ENCODE results near the gene PHYH.

The PHYH gene

GRCh38 chr10:13299437-13300287 is at the start of gene PHYH:
Gene PHYH, minus strand, starts transcription at chr10:13300064. Its CDS starts 22 bp downstream, at chr10:13300042.
- H3K4me1 ChIP-seq (ENCODE audit: control insufficient read depth, insufficient read depth, low read length) = peaks cover 11% of the 10 kb centered on the region
- H3K9me3 ChIP-seq (ENCODE audit: control insufficient read depth, low read length) = no peaks in the 10 kb centered on the region
- no peaks in the 10 kb centered on the region for H3K27me3 ChIP-seq (replicated peaks; ENCODE audit: control insufficient read depth, insufficient read depth, low read length)
- H3K4me3 ChIP-seq (ENCODE audit: low read length) = peak within 1 kb of the TSS; percentile 87
- H3K36me3 ChIP-seq (ENCODE audit: control insufficient read depth, insufficient read depth, low read length, severe bottlenecking) = peaks cover 3% of the 10 kb centered on the region
- DNase-seq (ENCODE audit: low read depth) = peak; percentile 97
- peak within 1 kb of the TSS; percentile 92 for H3K9ac ChIP-seq (ENCODE audit: low read length)

GRCh38 chr10:13348216-13349017 is 48.6 kb upstream of the PHYH start, which contains the start of gene SEPHS1:
Gene SEPHS1, minus strand, starts transcription at chr10:13348293. Its CDS starts 3,343 bp downstream, at chr10:13344950.
- H3K9me3 ChIP-seq (ENCODE audit: control insufficient read depth, low read length) = no peaks in the 10 kb centered on the region
- peaks cover 24% of the 10 kb centered on the region for H3K27me3 ChIP-seq (replicated peaks; ENCODE audit: control insufficient read depth, insufficient read depth, low read length)
- no peaks in the 10 kb centered on the region for H3K36me3 ChIP-seq (ENCODE audit: control insufficient read depth, insufficient read depth, low read length, severe bottlenecking)
- peak within 1 kb of the TSS; percentile 91 for H3K4me3 ChIP-seq (ENCODE audit: low read length)
- DNase-seq (ENCODE audit: low read depth) = peak; percentile 86
- peak within 1 kb of the TSS; percentile 90 for H3K9ac ChIP-seq (ENCODE audit: low read length)
- H3K4me1 ChIP-seq (ENCODE audit: control insufficient read depth, insufficient read depth, low read length) = peaks cover 32% of the 10 kb centered on the region

- peak; percentile 93 for DNase-seq (ENCODE audit: low read depth)
- peaks cover 16% of the 10 kb centered on the region for H3K27me3 ChIP-seq (replicated peaks; ENCODE audit: control insufficient read depth, insufficient read depth, low read length)
- peaks cover 32% of the 10 kb centered on the region for H3K4me1 ChIP-seq (ENCODE audit: control insufficient read depth, insufficient read depth, low read length)
- peak overlapping the region; percentile 90 for H3K4me3 ChIP-seq (ENCODE audit: low read length)
- peak overlapping the region; percentile 90 for H3K9ac ChIP-seq (ENCODE audit: low read length)
- no peaks in the 10 kb centered on the region for H3K36me3 ChIP-seq (ENCODE audit: control insufficient read depth, insufficient read depth, low read length, severe bottlenecking)
- no peaks in the 10 kb centered on the region for H3K9me3 ChIP-seq (ENCODE audit: control insufficient read depth, low read length)
Observed at GRCh38 chr10:13347500-13348156, 47.8 kb upstream of the PHYH start.

GRCh38 chr10:13347043-13347499 is 47.2 kb upstream of the PHYH start:
- Histone ChIP-seq H3K4me3 (ENCODE audit: low read length) (peak overlapping the region; percentile 90), H3K27me3 (replicated peaks; ENCODE audit: control insufficient read depth, insufficient read depth, low read length) (peaks cover 10% of the 10 kb centered on the region), H3K9me3 (ENCODE audit: control insufficient read depth, low read length) (no peaks in the 10 kb centered on the region), H3K4me1 (ENCODE audit: control insufficient read depth, insufficient read depth, low read length) (peaks cover 32% of the 10 kb centered on the region), H3K36me3 (ENCODE audit: control insufficient read depth, insufficient read depth, low read length, severe bottlenecking) (no peaks in the 10 kb centered on the region), H3K9ac (ENCODE audit: low read length) (peak overlapping the region; percentile 90)
- peak; percentile 74 for DNase-seq (ENCODE audit: low read depth)

- Histone ChIP-seq H3K4me1 (ENCODE audit: control insufficient read depth, insufficient read depth, low read length) (peaks cover 32% of the 10 kb centered on the region), H3K4me3 (ENCODE audit: low read length) (peak overlapping the region; percentile 90), H3K9me3 (ENCODE audit: control insufficient read depth, low read length) (no peaks in the 10 kb centered on the region), H3K27me3 (replicated peaks; ENCODE audit: control insufficient read depth, insufficient read depth, low read length) (peaks cover 4% of the 10 kb centered on the region), H3K9ac (ENCODE audit: low read length) (peak overlapping the region; percentile 90), H3K36me3 (ENCODE audit: control insufficient read depth, insufficient read depth, low read length, severe bottlenecking) (no peaks in the 10 kb centered on the region)
- DNase-seq (ENCODE audit: low read depth) = peak; percentile 72
Observed at GRCh38 chr10:13346283-13347042, 46.6 kb upstream of the PHYH start.

- no peaks in the 10 kb centered on the region for H3K9me3 ChIP-seq (ENCODE audit: control insufficient read depth, low read length)
- DNase-seq (ENCODE audit: low read depth) = no peak
- no peak overlapping the region for H3K4me3 ChIP-seq (ENCODE audit: low read length)
- no peak overlapping the region for H3K9ac ChIP-seq (ENCODE audit: low read length)
- H3K27me3 ChIP-seq (replicated peaks; ENCODE audit: control insufficient read depth, insufficient read depth, low read length) = no peaks in the 10 kb centered on the region
- H3K4me1 ChIP-seq (ENCODE audit: control insufficient read depth, insufficient read depth, low read length) = peaks cover 35% of the 10 kb centered on the region
- no peaks in the 10 kb centered on the region for H3K36me3 ChIP-seq (ENCODE audit: control insufficient read depth, insufficient read depth, low read length, severe bottlenecking)
Observed at GRCh38 chr10:13340626-13341376, 40.9 kb upstream of the PHYH start.

- peaks cover 2% of the 10 kb centered on the region for H3K36me3 ChIP-seq (ENCODE audit: control insufficient read depth, insufficient read depth, low read length, severe bottlenecking)
- H3K9ac ChIP-seq (ENCODE audit: low read length) = peak overlapping the region; percentile 26
- H3K9me3 ChIP-seq (ENCODE audit: control insufficient read depth, low read length) = no peaks in the 10 kb centered on the region
- no peak for DNase-seq (ENCODE audit: low read depth)
- no peaks in the 10 kb centered on the region for H3K27me3 ChIP-seq (replicated peaks; ENCODE audit: control insufficient read depth, insufficient read depth, low read length)
- peak overlapping the region; percentile 51 for H3K4me3 ChIP-seq (ENCODE audit: low read length)
- peaks cover 30% of the 10 kb centered on the region for H3K4me1 ChIP-seq (ENCODE audit: control insufficient read depth, insufficient read depth, low read length)
Observed at GRCh38 chr10:13340068-13340467, 40.2 kb upstream of the PHYH start.

GRCh38 chr10:13338390-13339110 is 38.7 kb upstream of the PHYH start:
- DNase-seq (ENCODE audit: low read depth) = peak; percentile 90
- Histone ChIP-seq H3K36me3 (ENCODE audit: control insufficient read depth, insufficient read depth, low read length, severe bottlenecking) (peaks cover 13% of the 10 kb centered on the region), H3K4me3 (ENCODE audit: low read length) (peak overlapping the region; percentile 73), H3K9me3 (ENCODE audit: control insufficient read depth, low read length) (no peaks in the 10 kb centered on the region), H3K27me3 (replicated peaks; ENCODE audit: control insufficient read depth, insufficient read depth, low read length) (no peaks in the 10 kb centered on the region), H3K4me1 (ENCODE audit: control insufficient read depth, insufficient read depth, low read length) (peaks cover 30% of the 10 kb centered on the region), H3K9ac (ENCODE audit: low read length) (peak overlapping the region; percentile 43)

GRCh38 chr10:13337827-13338196 is 37.9 kb upstream of the PHYH start:
- DNase-seq (ENCODE audit: low read depth) = no peak
- Histone ChIP-seq H3K9me3 (ENCODE audit: control insufficient read depth, low read length) (no peaks in the 10 kb centered on the region), H3K36me3 (ENCODE audit: control insufficient read depth, insufficient read depth, low read length, severe bottlenecking) (peaks cover 17% of the 10 kb centered on the region), H3K4me3 (ENCODE audit: low read length) (peak overlapping the region; percentile 73), H3K4me1 (ENCODE audit: control insufficient read depth, insufficient read depth, low read length) (peaks cover 30% of the 10 kb centered on the region), H3K9ac (ENCODE audit: low read length) (peak overlapping the region; percentile 43), H3K27me3 (replicated peaks; ENCODE audit: control insufficient read depth, insufficient read depth, low read length) (no peaks in the 10 kb centered on the region)
